Hypothalamus (tissue), 51 donors: Measurements from ENCODE around the gene DLG5.

ENCODE experiments used
- DNase-seq, 51 donors: peaks; one replicate each; lab custom pipeline; 2025; lab: John Stamatoyannopoulos, UW

DLG5 gene

DNA sequence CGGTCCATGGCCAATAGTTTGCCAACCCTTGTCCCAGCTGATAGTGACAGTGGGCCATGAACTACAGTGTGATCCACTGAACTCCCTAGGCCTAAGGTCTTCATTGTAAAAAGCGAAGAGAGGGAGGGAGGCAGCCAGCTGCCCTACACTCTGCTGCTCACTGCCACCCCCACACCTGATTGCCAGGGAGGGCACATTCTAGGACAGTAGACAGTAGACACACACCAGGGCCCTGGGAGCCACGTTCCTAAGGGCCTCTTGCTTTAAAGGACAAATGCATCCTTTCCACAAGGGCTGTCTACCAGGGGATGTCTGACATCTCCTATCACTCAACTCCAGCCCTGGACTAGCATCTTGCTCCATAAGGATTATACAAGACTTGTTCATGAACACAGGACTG, 122.2 kb downstream of the DLG5 start:
- no peak for DNase-seq

GRCh38 chr10:77801474-77802161, 124.9 kb downstream of the DLG5 start:
- DNase-seq = peak in 2 of 51 donors; percentile 3 to 51

- no peak for DNase-seq
These were observed 125.8 kb downstream of the DLG5 start for GRCh38 chr10:77800738-77801266.

- no peak for DNase-seq
These were observed 126.2 kb downstream of the DLG5 start for GRCh38 chr10:77800320-77800719.

DNA sequence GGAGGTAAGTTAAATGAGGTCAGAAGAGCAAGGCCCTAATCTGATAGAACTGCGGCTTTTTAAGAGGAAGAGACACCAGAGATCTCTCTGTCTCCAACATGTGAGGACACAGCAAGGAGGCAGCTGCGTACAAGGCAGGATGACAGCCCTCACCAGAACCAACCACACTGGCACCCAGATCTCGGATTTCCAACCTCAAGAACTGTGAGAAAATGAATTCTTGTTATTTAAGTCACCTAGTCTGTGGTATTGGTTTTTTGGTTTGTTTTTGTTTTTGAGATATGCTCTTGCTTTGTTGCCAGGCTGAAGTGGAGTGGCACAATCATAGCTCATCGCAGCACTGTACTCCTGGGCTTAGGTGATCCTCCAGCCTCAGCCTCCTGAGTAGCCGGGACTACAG, 127.2 kb downstream of the DLG5 start:
- no peak for DNase-seq

GRCh38 chr10:77798940-77799339, 127.6 kb downstream of the DLG5 start:
- DNase-seq = no peak

GRCh38 chr10:77796311-77796915, 130.1 kb downstream of the DLG5 start:
- DNase-seq = no peak

GRCh38 chr10:77795426-77796055, 131.0 kb downstream of the DLG5 start:
- no peak for DNase-seq

DNA sequence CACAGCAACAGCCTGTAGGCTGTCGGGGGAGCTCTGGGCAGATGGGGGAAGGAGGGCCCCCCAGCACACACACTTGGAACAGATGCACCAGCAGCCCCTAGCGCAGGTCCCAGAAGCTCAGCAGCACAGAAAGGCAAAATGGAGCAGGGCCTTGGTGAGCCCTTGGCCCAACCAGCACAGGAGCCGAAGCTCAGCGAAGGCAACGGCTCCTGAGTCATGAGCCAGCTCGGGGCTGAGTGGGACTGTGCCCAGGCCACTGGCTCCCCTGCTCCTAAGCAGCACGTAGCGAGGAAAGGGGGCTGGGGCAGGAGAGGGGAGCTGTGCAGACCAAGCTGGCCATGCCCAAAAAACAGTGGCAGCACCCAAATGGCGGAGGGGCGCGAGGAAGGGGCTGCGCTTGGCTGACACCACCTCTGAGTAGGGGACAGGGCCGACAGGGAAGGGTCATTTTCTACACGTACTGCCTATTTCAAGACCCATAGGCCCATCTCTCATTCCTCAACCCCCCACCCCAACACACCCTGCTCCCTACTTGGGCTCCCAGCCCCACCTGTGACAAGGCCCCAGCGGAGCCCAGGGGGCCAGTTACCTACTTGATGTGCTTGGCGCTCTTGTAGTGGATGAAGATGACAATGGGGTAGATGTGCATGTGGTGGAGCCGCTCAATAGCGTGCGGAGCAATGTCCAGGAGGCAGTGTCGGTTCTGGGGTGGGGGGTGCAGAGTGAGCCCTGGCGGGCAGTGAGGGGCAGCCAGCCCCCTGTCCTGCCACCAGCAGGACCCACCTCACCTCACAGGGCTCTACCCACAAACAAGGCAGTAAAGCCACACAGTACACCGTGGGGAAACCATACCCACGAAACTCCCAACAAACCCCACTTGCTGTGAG, 132.1 kb downstream of the DLG5 start:
- DNase-seq = no peak

- DNase-seq = no peak
These were observed 132.7 kb downstream of the DLG5 start for GRCh38 chr10:77793831-77794230.

DNA sequence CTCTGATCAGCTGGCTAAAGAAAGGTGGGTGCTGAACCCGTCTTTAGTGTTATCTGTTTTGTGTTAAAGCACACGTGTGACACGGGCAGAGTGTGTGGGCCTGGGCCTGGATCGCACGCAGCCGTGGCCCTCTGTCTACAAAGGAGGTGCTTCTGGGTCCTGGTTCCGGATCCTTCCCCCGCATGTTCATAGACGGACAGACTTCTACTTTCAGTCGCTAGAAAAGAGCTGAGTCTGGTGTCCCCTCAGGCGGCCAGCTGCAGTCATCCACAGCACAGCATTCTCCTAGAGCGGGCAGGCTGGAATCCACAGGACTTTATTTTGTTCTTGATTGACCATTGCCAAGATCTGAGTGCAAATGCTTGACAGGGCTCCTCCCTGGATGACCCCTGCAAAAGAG, 134.4 kb downstream of the DLG5 start:
- DNase-seq = no peak

GRCh38 chr10:77791506-77791905, 135.0 kb downstream of the DLG5 start:
- no peak for DNase-seq

DNA sequence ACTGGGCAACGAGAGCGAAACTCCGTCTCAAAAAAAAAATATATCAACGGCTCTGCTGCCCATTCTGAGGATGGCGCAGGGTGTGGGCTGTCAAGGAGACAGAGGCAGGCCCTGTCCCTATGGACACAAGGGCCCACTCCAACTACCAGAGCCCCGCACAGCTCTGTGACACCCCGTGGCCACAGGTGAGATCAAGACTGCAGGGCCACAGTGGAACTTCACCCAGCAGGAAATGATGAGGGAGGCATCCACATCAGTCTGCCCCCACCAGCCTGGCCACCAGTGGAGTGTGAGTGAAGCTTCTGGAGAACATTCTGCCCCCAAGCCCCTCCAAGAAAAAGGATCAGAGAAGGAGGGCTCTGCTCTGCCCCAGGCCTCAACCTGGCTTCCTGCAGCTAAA, 136.7 kb downstream of the DLG5 start:
- no peak for DNase-seq

GRCh38 chr10:77789016-77789415, 137.5 kb downstream of the DLG5 start:
- DNase-seq = no peak

DNA sequence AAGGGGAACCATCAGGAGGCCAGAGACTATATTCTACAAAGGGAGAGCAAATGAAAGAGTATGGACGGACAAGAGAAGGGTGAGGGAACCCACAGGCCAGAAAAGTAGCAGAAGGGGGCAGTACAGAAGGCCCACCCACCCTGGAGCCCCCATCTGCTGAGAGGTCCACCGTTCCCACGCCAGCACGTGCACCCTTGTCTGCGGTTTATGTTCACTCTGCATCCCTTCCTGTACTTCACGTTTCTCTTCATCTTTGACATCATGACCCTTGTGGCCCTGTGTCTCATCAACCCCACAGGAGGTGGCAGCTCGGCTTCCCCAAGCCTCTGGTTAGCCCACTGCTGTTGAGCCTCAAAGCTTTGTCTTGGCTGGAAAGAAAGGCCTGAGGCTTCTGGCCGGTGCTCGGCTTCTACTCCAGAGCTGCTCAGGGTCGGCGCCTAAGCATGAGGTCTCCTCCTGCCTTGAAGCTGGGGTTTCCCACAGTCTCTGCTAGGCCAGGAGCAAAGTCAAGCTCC, 138.0 kb downstream of the DLG5 start:
- DNase-seq = no peak

DNA sequence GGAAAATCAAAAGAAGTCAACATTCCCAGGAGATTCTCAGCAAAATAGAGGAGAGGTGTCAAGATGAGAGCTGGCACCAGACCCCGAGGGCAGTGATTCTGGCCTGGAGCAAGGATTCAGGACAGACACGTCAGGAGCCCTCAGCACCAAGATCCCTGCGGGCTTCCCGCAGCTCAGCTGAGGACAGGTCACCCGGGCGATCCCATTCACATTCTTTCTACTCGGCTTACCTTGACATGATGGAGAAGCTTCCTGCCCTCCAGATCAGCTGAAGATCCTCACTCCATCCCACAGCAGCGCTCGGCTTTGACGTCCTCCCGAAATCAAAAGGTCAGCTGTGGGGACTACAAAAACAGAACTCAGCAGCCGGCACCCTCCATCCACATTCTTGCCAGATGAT, 139.1 kb downstream of the DLG5 start:
- DNase-seq = no peak

GRCh38 chr10:77784856-77785255, 141.7 kb downstream of the DLG5 start:
- DNase-seq = no peak

DNA sequence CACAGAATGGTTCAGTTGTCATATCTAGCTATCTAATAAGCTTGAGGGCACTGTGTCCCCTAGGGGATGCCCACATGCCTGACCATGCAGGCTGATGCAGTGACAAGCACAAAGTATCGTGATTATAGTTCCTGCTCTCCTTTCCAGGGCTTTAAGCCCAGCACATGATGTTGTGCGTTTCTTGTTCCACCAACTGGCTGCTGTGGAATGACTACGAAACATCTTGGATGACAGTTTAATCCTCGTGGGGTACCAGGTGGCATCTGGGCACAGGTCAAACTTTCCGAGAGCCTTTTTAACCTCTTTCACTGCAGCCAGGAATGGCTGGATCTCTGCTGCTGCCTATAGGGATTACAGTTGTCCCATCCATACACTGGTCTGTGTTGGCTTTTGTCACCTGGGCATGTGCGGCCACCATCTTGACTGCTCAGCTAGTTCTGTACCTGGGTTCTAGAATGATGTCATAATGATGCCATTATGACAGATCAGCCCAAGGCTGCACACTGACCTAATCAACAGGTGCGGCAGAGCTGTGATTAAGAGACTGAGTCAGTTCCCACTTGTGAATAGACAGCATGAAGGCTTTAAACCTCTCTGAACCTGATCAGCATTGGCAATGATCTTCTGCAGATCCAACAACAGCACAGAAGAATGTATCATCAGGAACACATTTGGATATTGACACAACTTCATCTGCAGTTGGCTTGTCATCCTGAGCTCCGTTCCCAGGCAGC, 144.1 kb downstream of the DLG5 start:
- no peak for DNase-seq

DNA sequence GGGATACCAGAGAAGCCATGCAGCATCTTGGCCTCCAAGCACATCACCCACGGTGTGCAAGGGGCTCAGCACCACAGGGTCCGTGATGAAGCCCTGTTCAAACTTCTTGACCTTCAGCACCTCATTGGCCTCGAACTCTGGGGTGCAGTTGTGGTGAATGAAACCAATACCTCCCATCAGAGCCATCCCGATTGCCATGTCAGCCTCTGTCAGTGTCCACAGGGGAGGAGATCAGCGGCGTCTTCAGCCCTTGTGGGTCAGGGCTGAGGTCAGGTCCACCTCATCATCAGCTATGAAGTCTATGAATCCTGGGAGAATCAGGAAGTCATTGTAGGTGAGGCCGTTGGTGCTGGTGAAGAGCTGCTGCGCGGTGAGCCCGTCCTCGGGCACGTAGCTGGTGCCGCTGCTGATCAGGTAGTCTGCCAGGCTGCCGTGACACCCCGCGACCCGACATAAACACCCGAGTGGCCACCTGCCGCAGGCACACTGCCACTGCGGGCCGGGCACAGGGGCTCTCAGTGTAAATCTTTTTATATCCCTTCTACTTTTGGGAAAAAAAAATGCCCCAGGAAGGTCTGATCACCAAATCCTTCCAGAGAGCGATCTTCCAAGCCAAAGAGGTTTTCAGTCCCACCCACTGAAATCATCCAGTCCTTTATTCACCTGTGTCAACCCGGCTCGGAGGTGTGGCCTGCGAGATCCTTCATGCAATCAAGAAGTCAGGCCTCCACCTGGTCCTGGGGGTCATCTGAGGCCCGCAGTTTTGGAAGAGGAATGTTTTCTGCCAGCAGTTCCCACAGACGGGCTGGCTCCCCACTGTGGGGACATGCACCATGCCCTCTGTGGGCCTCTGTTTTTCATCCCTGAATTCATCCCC, 144.9 kb downstream of the DLG5 start:
- DNase-seq = no peak
